Lower leg skin (tissue), 4 donors: Measurements from ENCODE around the gene COIL. TPM values are rescaled to one million over a fixed set of nuclear protein-coding genes. Genes with fewer than 3 reads are reported as not detected.
A peak's percentile ranks its signal among the peaks of the same experiment; 100 is the strongest.

Experiments used
- DNase-seq, 2 donors: peaks; one replicate each; pipeline ENCODE4 v3.0.0-alpha.2; 2019; ENCODE audit warnings: low spot score in 2 of 2
- H3K4me3 ChIP-seq: fragments of 200-600 bp; sonication (generic); 2 replicates; pipeline ENCODE4 v1.5.1; 2017; ENCODE audit warnings: mild to moderate bottlenecking, low read depth; ENCODE audit not compliant: poor library complexity, severe bottlenecking
- POLR2A ChIP-seq, 2 donors: fragments of 450-650 bp; IDR thresholded peaks; one replicate each; pipeline ENCODE4 v1.6.1; 2016 to 2017; ENCODE audit warnings: antibody characterized with exemption in 2 of 2, mild to moderate bottlenecking in 1 of 2, moderate library complexity in 1 of 2
- WGBS, 2 donors: methylation state at CpG; one replicate each; pipeline ENCODE4 v1.1.5; 2018; 5-methylcytosine and 5-hydroxymethylcytosine counted together
- intact Hi-C: fragments of 100-400 bp; cut with DNase I; formaldehyde crosslinking; loops from one replicate; pipeline ENCODE4 v1.15.0; 2023; ENCODE audit warnings: low total_unique reads
- total RNA-seq, 4 donors: library from RNA; depleted of rRNA; stranded (reverse); fragments of >200 nt; gene quantifications; one replicate each; pipeline ENCODE4 v1.1.0, GENCODE V29; 2016
- TF ChIP-seq, protein P1 (sequence below), 3 donors: fragments of 450-650 bp; IDR thresholded peaks; one replicate each; pipeline ENCODE4 v1.5.1; 2016; ENCODE audit warnings: antibody characterized with exemption in 3 of 3, mild to moderate bottlenecking in 3 of 3, moderate library complexity in 2 of 3

COIL gene, protein sequence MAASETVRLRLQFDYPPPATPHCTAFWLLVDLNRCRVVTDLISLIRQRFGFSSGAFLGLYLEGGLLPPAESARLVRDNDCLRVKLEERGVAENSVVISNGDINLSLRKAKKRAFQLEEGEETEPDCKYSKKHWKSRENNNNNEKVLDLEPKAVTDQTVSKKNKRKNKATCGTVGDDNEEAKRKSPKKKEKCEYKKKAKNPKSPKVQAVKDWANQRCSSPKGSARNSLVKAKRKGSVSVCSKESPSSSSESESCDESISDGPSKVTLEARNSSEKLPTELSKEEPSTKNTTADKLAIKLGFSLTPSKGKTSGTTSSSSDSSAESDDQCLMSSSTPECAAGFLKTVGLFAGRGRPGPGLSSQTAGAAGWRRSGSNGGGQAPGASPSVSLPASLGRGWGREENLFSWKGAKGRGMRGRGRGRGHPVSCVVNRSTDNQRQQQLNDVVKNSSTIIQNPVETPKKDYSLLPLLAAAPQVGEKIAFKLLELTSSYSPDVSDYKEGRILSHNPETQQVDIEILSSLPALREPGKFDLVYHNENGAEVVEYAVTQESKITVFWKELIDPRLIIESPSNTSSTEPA
- 10 to 100 TPM; 11.5 to 17.3 (median 13.5) TPM for total RNA-seq

DNA sequence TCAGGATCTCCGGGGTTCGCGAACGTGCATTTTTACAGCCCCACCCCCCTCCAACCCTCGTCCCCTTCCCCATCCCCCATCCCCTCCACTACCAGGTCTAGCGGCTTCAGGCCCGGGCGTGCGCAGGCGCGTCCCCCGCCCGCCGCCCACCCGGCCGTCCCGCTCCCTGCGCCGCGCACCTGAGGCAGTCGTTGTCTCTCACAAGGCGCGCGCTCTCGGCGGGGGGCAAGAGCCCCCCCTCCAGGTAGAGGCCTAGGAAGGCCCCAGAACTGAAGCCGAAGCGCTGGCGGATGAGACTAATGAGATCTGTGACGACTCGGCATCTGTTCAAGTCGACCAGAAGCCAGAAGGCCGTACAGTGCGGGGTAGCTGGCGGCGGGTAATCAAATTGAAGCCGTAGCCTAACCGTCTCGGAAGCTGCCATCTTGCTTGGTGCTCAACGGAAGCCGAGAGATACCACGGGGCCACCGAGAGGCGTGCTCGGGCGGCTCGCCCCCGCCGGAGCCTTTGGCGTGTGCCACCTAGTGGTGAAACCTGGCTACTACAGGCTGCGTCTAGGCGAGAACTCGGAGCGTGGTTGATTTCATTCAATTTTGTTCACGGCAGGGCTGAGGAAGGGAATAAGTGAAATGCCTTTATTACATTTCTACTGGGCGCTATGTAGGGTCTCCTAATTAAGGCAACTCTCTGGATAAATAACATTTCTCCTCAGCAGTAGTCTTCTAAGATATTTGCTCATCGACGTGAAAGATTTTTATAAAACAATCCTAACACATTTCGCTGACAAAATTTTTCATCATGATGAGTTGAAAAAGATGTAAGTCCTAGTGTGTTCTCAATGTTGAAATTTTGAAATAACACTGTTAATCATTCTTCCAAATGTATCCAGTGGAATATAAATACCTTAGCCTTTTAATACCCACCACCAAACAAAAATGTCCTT is at the start of gene COIL:
COIL (minus strand) TSS at position 455 of the 943 bp plus-strand sequence; CDS start at position 424, 31 bp downstream.
- intact Hi-C loops: no loop called here
- TF ChIP-seq POLR2A (IDR thresholded peaks at IDR 0.05): no peak
- TF ChIP-seq, protein P1, sequence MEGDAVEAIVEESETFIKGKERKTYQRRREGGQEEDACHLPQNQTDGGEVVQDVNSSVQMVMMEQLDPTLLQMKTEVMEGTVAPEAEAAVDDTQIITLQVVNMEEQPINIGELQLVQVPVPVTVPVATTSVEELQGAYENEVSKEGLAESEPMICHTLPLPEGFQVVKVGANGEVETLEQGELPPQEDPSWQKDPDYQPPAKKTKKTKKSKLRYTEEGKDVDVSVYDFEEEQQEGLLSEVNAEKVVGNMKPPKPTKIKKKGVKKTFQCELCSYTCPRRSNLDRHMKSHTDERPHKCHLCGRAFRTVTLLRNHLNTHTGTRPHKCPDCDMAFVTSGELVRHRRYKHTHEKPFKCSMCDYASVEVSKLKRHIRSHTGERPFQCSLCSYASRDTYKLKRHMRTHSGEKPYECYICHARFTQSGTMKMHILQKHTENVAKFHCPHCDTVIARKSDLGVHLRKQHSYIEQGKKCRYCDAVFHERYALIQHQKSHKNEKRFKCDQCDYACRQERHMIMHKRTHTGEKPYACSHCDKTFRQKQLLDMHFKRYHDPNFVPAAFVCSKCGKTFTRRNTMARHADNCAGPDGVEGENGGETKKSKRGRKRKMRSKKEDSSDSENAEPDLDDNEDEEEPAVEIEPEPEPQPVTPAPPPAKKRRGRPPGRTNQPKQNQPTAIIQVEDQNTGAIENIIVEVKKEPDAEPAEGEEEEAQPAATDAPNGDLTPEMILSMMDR (IDR thresholded peaks at IDR 0.05): peak in 1 of 3 donors; percentile 96
- 4 to 5% methylated on average over 51 to 56 of the region's 59 CpGs for WGBS, 2 donors
- peak within 1 kb of the TSS; percentile 100 for H3K4me3 ChIP-seq
- DNase-seq: peak; percentile 89 to 98

DNA sequence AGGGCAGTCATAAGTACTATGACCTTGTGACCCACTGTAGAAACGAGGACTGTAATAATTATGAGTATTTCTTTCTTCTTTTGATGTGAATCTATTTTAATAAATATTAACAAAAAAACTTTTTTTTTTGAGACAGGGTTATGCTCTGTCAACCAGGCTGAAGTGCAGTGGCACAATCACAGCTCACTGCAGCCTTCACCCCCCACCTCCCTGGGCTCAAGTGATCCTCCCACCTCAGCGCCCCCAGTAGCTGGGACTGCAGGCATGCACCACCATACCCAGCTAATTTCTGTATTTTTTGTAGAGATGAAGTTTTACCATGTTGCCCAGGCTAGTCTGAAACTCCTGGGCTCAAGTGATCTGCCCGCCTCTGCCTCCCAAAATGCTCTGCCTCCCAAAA is 49.6 kb upstream of the COIL start:
- intact Hi-C loops: no loop called here
- DNase-seq: no peak
- WGBS, 2 donors: 62% methylated on average over 3 of the region's 3 CpGs
- TF ChIP-seq, protein P1 (IDR thresholded peaks at IDR 0.05): no peak
- no peak for TF ChIP-seq POLR2A (IDR thresholded peaks at IDR 0.05)
- H3K4me3 ChIP-seq: no peak overlapping the region

DNA sequence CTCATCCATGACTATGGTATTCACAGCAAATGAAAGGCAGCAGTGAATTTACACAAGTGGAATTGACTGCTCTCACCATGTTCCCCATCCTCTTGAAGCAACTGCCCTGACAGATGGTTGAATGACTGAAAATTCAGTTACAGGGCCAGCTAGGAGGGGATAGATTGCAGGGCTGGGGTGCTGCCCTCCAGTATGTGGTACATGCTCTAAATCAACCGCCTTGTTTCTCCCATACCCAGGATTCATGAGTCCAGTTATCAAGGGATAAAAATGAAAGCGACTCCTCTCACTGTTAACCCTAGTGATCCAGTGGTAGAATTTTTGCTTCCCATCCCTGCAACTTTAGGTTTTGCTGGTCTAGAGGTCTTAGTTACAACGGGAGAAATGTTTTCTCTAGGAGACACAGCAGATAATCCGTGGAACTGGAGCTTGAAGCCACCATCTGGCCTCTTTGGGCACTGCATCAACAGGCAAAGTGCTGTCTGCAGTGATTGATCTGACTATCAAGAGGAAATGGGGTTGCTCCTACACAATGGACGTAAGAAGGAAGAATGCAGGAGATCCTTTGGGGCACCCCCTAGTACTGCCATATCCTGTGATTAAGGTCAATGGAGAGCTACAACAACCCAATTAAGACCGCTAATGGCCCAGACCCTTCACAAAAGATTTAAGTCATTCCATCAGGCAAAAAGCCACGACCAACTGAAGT is 49.0 kb upstream of the COIL start:
- DNase-seq: peak; percentile 45 to 90
- H3K4me3 ChIP-seq: no peak overlapping the region
- TF ChIP-seq, protein P1 (IDR thresholded peaks at IDR 0.05): no peak
- TF ChIP-seq POLR2A (IDR thresholded peaks at IDR 0.05): no peak
- WGBS, 2 donors: 26 to 32% methylated on average over 7 of the region's 7 CpGs
- intact Hi-C loops: no loop called here

DNA sequence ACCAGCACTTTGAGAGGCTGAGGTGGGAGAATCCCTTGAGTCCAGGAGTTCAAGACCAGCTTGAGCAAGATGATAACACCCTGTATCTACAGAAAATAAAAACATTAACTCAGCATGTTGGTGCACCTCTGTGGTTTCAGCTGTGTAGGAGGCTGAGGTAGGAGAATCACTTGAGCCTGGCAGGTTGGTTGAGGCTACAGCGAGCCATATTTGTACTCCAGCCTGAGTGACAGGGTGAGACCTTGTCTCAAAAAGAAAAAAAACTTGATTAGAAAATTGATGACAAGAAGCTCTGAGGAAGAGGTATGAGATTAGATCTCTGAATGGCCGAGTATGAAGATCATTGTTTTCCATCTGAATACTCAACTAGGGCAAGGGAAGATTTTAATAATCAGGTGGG is 48.1 kb upstream of the COIL start:
- 66 to 76% methylated on average over 2 of the region's 2 CpGs for WGBS, 2 donors
- no peak for DNase-seq
- no peak overlapping the region for H3K4me3 ChIP-seq
- intact Hi-C loops: no loop called here
- TF ChIP-seq, protein P1 (IDR thresholded peaks at IDR 0.05): no peak
- TF ChIP-seq POLR2A (IDR thresholded peaks at IDR 0.05): no peak

DNA sequence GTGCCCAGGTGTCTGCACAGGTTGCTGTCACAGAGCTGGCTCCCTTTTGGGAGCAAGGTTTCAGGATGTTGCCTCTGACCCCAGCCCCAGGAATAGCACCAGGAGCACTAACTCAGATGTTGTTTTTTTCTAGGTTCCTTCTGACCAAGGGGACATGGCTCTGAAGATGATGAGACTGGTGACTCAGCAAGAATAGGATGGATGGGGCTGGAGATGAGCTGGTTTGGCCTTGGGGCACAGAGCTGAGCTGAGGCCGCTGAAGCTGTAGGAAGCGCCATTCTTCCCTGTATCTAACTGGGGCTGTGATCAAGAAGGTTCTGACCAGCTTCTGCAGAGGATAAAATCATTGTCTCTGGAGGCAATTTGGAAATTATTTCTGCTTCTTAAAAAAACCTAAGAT is 45.2 kb upstream of the COIL start:
- TF ChIP-seq, protein P1 (IDR thresholded peaks at IDR 0.05): no peak
- no peak for TF ChIP-seq POLR2A (IDR thresholded peaks at IDR 0.05)
- 88 to 91% methylated on average over 2 of the region's 2 CpGs for WGBS, 2 donors
- H3K4me3 ChIP-seq: no peak overlapping the region
- no peak for DNase-seq
- intact Hi-C loops: no loop called here
